ENCODE results near the gene SH3PXD2A. TPM values are rescaled to one million over a fixed set of nuclear protein-coding genes. Genes with fewer than 3 reads are reported as not detected.
A peak's percentile ranks its signal among the peaks of the same experiment; 100 is the strongest.

SH3PXD2A gene
- total RNA-seq, 4 donors from 2014 or later = 12.1 to 68.5 (median 21.7) TPM

DNA sequence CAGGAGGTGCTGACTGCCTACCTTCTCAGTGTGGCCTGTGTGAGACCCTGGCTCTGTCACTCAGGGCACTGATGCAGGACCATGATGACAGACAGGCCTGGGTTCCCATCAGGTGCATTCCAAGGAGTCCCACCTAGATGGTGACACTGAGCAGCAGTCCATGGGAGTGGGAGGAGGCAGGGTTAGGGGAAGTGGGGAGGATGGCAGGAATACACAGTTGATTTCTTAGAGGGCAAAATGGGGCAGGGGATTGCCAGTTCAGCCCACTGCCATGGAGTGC lies 155.0 kb downstream of the SH3PXD2A start:
- no peak for TF ChIP-seq POLR2A (IDR thresholded peaks at IDR 0.05)
- TF ChIP-seq, protein P1, sequence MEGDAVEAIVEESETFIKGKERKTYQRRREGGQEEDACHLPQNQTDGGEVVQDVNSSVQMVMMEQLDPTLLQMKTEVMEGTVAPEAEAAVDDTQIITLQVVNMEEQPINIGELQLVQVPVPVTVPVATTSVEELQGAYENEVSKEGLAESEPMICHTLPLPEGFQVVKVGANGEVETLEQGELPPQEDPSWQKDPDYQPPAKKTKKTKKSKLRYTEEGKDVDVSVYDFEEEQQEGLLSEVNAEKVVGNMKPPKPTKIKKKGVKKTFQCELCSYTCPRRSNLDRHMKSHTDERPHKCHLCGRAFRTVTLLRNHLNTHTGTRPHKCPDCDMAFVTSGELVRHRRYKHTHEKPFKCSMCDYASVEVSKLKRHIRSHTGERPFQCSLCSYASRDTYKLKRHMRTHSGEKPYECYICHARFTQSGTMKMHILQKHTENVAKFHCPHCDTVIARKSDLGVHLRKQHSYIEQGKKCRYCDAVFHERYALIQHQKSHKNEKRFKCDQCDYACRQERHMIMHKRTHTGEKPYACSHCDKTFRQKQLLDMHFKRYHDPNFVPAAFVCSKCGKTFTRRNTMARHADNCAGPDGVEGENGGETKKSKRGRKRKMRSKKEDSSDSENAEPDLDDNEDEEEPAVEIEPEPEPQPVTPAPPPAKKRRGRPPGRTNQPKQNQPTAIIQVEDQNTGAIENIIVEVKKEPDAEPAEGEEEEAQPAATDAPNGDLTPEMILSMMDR (IDR thresholded peaks at IDR 0.05) = no peak
- no peaks in the 10 kb centered on the region for H3K9me3 ChIP-seq
- no peaks in the 10 kb centered on the region for H3K27me3 ChIP-seq
- no peak overlapping the region for H3K27ac ChIP-seq
- H3K4me1 ChIP-seq = peaks cover 0 to 19% (median 7%) of the 10 kb centered on the region in 4 donors
- no peaks in the 10 kb centered on the region for H3K36me3 ChIP-seq
- no peak for DNase-seq
- no peak overlapping the region for H3K4me3 ChIP-seq

DNA sequence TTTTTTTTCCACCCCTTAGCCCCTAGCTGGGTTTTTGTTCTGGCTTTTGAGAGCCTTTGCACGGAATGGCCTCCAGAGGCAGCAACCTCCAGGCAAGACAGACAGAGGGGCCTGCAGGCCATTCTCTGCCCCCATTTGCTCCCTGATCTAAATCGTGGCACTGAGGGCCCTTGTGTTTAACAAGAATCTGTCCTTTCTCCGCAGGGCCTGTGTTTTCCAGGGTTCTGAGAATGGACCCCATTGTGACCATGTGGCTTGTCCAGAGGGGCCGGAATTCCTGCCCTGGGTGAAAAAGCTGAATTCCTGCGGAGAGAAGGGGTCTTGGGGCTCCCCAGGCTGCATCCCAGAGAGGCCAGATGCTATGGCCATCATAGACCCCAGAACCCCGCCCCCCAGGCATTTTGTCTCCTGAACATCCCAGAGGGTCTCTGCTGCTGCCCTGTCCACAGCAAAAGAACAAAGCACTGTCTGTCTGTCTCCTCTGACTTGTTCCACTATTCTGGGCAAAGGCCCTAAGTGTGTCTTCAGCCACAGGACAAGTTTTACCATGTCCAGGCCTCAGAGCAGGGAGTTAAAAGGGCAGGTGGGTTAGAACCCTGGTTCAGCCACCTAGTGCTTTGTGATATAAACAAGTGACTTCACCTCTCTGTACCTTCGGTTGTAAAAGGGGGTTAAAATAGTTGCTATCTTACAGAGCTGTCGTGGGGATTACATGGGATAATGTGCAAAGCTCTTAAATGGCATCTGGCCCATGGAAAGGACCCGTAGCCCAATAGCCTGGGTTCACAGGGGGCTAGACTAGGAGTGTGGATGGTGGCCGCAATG lies 155.6 kb downstream of the SH3PXD2A start:
- H3K27ac ChIP-seq = no peak overlapping the region
- H3K4me3 ChIP-seq = no peak overlapping the region
- H3K36me3 ChIP-seq = no peaks in the 10 kb centered on the region

DNA sequence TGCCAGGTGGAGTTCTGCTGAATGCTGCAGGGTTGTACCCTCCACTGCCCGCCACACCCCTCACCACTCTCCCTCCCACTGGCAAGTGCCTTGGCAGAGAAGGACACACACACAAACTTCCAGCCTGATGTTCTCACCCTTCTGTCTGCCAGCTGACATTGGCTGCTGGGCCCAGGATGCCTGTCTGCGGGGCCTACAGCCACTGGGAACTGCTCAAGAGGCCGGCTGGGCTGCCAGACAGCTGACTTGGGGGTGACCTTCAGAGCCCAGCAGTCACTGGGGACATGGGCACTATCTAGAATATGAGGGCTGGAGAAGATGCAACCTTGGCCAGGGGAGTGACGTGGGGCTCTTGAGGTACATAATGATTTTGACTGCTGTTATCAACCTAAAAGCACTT lies 157.1 kb downstream of the SH3PXD2A start:
- peaks cover 7 to 40% (median 13%) of the 10 kb centered on the region in 4 donors for H3K4me1 ChIP-seq
- H3K9me3 ChIP-seq = peaks cover 0 to 3% (median 0%) of the 10 kb centered on the region in 4 donors
- H3K4me3 ChIP-seq = no peak overlapping the region
- TF ChIP-seq, protein P1 (IDR thresholded peaks at IDR 0.05) = no peak
- no peak for TF ChIP-seq POLR2A (IDR thresholded peaks at IDR 0.05)
- H3K36me3 ChIP-seq = no peaks in the 10 kb centered on the region
- H3K27ac ChIP-seq = no peak overlapping the region
- DNase-seq = no peak
- H3K27me3 ChIP-seq = no peaks in the 10 kb centered on the region

More for the DNA sequence above, 155.6 kb downstream of the SH3PXD2A start:
- H3K4me1 ChIP-seq = peaks cover 0 to 25% (median 9%) of the 10 kb centered on the region in 4 donors
- no peaks in the 10 kb centered on the region for H3K9me3 ChIP-seq
- TF ChIP-seq, protein P1 (IDR thresholded peaks at IDR 0.05) = no peak
- no peak for TF ChIP-seq POLR2A (IDR thresholded peaks at IDR 0.05)
- H3K27me3 ChIP-seq = no peaks in the 10 kb centered on the region
- DNase-seq = no peak

DNA sequence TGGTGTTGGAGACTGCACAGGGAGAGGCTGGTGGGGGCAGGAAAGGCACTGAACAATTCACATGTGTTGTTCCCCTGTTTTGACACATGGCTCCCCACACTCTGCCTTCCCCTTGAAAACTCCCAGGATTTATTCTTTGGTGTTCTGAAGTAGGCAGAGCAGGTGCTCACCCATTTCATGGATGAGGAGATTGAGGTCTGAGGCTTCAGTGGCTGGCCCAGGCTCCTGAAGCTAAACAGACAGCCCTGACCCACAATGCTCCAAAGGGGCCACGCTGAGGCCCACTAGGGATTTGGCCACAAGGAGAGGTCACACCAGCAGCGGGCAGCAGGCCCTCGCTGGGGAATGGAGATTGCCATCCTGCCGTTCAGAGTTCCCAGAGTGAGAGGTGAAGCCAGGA lies 157.6 kb downstream of the SH3PXD2A start:
- DNase-seq = no peak
- peaks cover 0 to 3% (median 0%) of the 10 kb centered on the region in 4 donors for H3K9me3 ChIP-seq
- H3K27ac ChIP-seq = no peak overlapping the region
- H3K36me3 ChIP-seq = no peaks in the 10 kb centered on the region
- peaks cover 7 to 42% (median 13%) of the 10 kb centered on the region in 4 donors for H3K4me1 ChIP-seq
- H3K4me3 ChIP-seq = no peak overlapping the region
- no peaks in the 10 kb centered on the region for H3K27me3 ChIP-seq
- TF ChIP-seq, protein P1 (IDR thresholded peaks at IDR 0.05) = no peak
- TF ChIP-seq POLR2A (IDR thresholded peaks at IDR 0.05) = no peak

DNA sequence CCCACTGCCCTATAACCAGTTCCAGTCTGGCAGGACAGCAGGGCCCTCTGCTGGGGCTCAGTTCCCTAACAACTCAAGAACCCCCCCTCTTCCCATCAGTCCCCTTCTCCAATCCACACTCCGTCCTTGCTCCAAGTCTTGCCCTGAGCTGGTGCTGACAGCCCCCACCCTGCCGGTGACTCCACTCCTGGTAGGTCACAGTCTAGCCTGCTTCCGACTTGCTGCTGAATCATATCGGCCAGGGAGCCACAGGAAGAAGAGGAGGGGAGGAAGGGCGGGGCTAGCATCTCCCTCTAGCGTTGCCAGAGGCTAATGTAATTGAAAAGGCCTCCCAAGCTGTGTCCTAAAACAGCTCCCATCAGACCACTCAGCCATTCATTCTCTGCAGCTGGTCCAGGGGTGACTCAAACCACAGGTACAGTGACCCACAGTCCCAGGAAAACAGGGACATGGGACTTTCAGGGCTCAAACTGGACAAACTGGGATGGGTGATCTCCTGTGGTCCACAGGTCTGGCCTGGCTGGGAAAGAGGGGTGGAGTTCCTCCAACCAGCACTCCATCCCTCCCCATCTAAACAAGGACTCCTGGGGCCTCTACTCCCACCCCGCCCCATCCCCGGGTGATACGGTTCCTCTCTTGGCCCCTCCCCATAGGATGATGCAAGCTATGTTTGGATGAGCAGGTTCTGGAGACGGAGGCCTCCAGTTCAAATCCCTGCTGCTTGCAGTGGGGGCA lies 158.8 kb downstream of the SH3PXD2A start:
- Histone ChIP-seq H3K27me3 (no peaks in the 10 kb centered on the region), H3K27ac (peak overlapping the region in 3 of 4 donors; percentile 59 to 87 (median 73)), H3K4me3 (no peak overlapping the region), H3K36me3 (no peaks in the 10 kb centered on the region), H3K9me3 (peaks cover 0 to 3% (median 0%) of the 10 kb centered on the region in 4 donors), H3K4me1 (peaks cover 7 to 55% (median 13%) of the 10 kb centered on the region in 4 donors)
- peak; percentile 41 to 87 (median 80) for DNase-seq
- TF ChIP-seq POLR2A (IDR thresholded peaks at IDR 0.05) = no peak
- TF ChIP-seq, protein P1 (IDR thresholded peaks at IDR 0.05) = peak in 4 of 6 experiments; percentile 27 to 59 (median 51)

All from Peyer's patch (tissue), 4 donors.